ENCODE measurements around the gene NLK.
"Not testable (repeated sequence)": the region's sequence is repeated elsewhere in the genome, so short reads cannot be mapped to it uniquely, and the experiment has no call there.

Gene NLK

GRCh38 chr17:28236033-28236653, 193.7 kb downstream of the NLK start:
- not testable (repeated sequence) for DNase-seq

- not testable (repeated sequence) for DNase-seq
Measured at GRCh38 chr17:28238547-28239270, 196.2 kb downstream of the NLK start.

- no peak for DNase-seq
Measured at GRCh38 chr17:28239271-28239624, 196.8 kb downstream of the NLK start.

- no peak for DNase-seq
Measured at GRCh38 chr17:28240688-28241340, 198.3 kb downstream of the NLK start.

GRCh38 chr17:28242791-28243190, 200.3 kb downstream of the NLK start:
- no peak for DNase-seq

GRCh38 chr17:28243268-28243667, 200.8 kb downstream of the NLK start:
- DNase-seq = not testable (repeated sequence)

- no peak for DNase-seq
Measured at GRCh38 chr17:28244446-28244845, 202.0 kb downstream of the NLK start.
